Stimulated activated CD8-positive, alpha-beta memory T cell treated with anti-CD3 and anti-CD28 coated beads, Interleukin-15, amount 100 ng/mL, for 1 hour (primary cell): Measurements from ENCODE around the gene GRM8.

Source experiments
- DNase-seq: peaks from one replicate; pipeline ENCODE4 v3.0.0-alpha.2; 2020; ENCODE audit warnings: low read depth

GRM8 gene

GRCh38 chr7:127146746-127147536 lies 105.8 kb downstream of the GRM8 start:
- no peak for DNase-seq

GRCh38 chr7:127137146-127137545 lies 115.6 kb downstream of the GRM8 start:
- no peak for DNase-seq

GRCh38 chr7:127135871-127136485 lies 116.8 kb downstream of the GRM8 start:
- no peak for DNase-seq

- DNase-seq = no peak
Measured at GRCh38 chr7:127123220-127123619, 129.5 kb downstream of the GRM8 start.

GRCh38 chr7:127119517-127119916 lies 133.2 kb downstream of the GRM8 start:
- no peak for DNase-seq

- DNase-seq = no peak
Measured at GRCh38 chr7:127114742-127115265, 137.9 kb downstream of the GRM8 start.

- no peak for DNase-seq
Measured at GRCh38 chr7:127107601-127108007, 145.1 kb downstream of the GRM8 start.

- DNase-seq = no peak
Measured at GRCh38 chr7:127093340-127093739, 159.4 kb downstream of the GRM8 start.

- no peak for DNase-seq
Measured at GRCh38 chr7:127091620-127092019, 161.1 kb downstream of the GRM8 start.

- no peak for DNase-seq
Measured at GRCh38 chr7:127089146-127089545, 163.6 kb downstream of the GRM8 start.

GRCh38 chr7:127081539-127081938 lies 171.2 kb downstream of the GRM8 start:
- DNase-seq = no peak

GRCh38 chr7:127080576-127080975 lies 172.2 kb downstream of the GRM8 start:
- DNase-seq = no peak

- no peak for DNase-seq
Measured at GRCh38 chr7:127066974-127067373, 185.8 kb downstream of the GRM8 start.

- DNase-seq = no peak
Measured at GRCh38 chr7:127059475-127059874, 193.3 kb downstream of the GRM8 start.

- no peak for DNase-seq
Measured at GRCh38 chr7:127057918-127058317, 194.8 kb downstream of the GRM8 start.

GRCh38 chr7:127056202-127056601 lies 196.5 kb downstream of the GRM8 start:
- no peak for DNase-seq

- no peak for DNase-seq
Measured at GRCh38 chr7:127047521-127047920, 205.2 kb downstream of the GRM8 start.

- no peak for DNase-seq
Measured at GRCh38 chr7:127041689-127042452, 210.9 kb downstream of the GRM8 start.

GRCh38 chr7:127040042-127040441 lies 212.7 kb downstream of the GRM8 start:
- no peak for DNase-seq

GRCh38 chr7:127039541-127039940 lies 213.2 kb downstream of the GRM8 start:
- DNase-seq = no peak

GRCh38 chr7:127035203-127035849 lies 217.4 kb downstream of the GRM8 start:
- DNase-seq = no peak

- DNase-seq = no peak
Measured at GRCh38 chr7:127034186-127034806, 218.4 kb downstream of the GRM8 start.
